HG03139 (cell line): ENCODE results near the gene FBXO17.

Experiments used
- ATAC-seq: cut with Tn5 transposase; IDR thresholded peaks from one replicate; pipeline ENCODE4 v1.9.1; 2021; ENCODE audit not compliant: unreplicated experiment

The FBXO17 gene

DNA sequence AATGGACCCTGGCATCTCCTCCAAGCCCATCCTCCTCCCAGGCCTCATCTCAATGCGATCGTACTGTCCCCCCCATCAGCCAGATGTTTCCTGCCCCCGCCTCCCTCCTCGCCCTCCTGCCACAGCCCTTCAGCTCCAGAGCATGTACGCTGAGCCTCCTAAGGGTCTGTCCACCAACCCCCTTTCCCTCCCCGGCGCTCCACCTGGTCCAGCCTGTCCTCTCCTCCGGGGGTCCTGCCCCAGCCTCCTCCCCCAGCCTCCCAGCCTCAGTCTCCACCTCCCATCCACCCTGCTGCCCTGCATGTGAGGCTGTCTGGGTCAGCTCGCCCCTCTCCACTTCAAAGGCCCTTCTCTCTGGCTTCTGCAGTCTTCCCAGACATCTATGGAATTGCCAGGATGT, 80.6 kb downstream of the FBXO17 start:
- ATAC-seq: no peak

GRCh38 chr19:38893341-38893771, 82.2 kb downstream of the FBXO17 start:
- ATAC-seq: no peak

DNA sequence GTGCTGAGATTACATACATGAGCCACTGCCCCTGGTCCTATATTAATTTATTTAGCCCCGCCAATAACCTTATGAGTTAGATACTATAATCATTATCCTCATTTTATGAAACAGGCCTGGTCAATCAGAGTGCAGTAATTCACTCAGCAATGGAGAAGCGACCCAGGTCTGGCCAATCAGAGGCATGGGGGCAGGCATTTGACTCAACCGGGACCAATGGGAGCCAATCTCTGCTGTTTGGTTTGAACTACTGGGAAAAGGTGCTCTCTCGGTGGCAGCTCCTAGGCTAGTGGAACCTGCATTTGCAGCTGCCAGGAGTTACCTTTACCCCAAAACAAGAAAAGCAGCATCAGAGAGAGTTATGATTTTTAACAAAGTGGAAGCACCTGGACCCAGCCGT, 82.7 kb downstream of the FBXO17 start:
- no peak for ATAC-seq

DNA sequence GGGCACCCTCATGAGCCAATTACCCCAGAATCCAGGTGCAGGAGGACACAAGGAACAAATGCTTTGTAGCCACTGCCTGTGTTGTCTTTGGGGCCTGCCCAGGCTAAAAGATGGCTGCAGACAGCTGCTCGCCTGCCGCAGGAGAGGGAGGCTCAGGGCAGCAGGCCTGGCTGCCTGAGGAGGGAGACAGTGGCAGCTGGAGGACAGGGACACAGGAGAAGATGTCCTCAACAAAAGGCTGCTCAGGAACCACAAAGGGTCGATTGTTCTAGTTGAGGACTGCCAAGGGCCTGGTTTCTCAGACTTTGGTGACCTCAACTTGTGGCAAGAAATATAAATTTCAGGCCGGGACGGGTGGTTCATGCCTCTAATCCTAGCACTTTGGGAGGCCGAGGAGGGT, 83.8 kb downstream of the FBXO17 start:
- no peak for ATAC-seq
